GM12878 (cell line): ENCODE measurements around the gene SPARC. TPM values are rescaled to one million over a fixed set of nuclear protein-coding genes. Genes with fewer than 3 reads are reported as not detected.

Experiments
- ATAC-seq: fragments of 200-7000 bp; cut with Tn5 transposase; 3 replicates; pipeline ENCODE4 v1.9.1; 2020; ENCODE audit warnings: mild to moderate bottlenecking, moderate library complexity
- BruUV-seq: library from RNA; stranded (reverse); fragments of 400-500 nt; replicated peaks from 2 replicates; lab custom pipeline; 2021; lab: Mats Ljungman, UMichigan
- CTCF ChIA-PET: fragments of 300-600 bp; sonication (Branson Sonifier 250); formaldehyde crosslinking; extraction: SDS; loops from one replicate; lab custom pipeline; 2021; ENCODE audit warnings: inconsistent platforms; lab: Yijun Ruan, JAX
- POLR2A ChIA-PET: fragments of 350-600 bp; formaldehyde crosslinking; extraction: SDS; loops from one replicate; lab custom pipeline; 2021; ENCODE audit warnings: inconsistent platforms; lab: Charles Lee
- RAD21 ChIA-PET: fragments of 300-600 bp; sonication (Branson Sonifier 250); formaldehyde crosslinking; loops from one replicate; lab custom pipeline; 2023; ENCODE audit warnings: antibody characterized with exemption; ENCODE audit not compliant: unreplicated experiment; lab: Charles Lee
- SMC1A ChIA-PET: fragments of 300-600 bp; sonication (Branson Sonifier 250); formaldehyde crosslinking; loops from one replicate; lab custom pipeline; 2023; ENCODE audit not compliant: unreplicated experiment, uncharacterized antibody; lab: Charles Lee
- DNase-seq: peaks from one replicate; pipeline ENCODE4 v3.0.0-alpha.2; 2011; ENCODE audit warnings: low read depth, low spot score
- FAIRE-seq: peaks from 3 replicates; lab custom pipeline; 2011; peaks lifted over from hg19 to GRCh38; lab: Jason Lieb, UNC
- H2AFZ ChIP-seq: 2 replicates; pipeline ENCODE4 v1.6.0; 2011; ENCODE audit warnings: low read depth, low read length, control low read depth; ENCODE audit not compliant: control insufficient read depth
- H3K27ac ChIP-seq: 2 replicates; pipeline ENCODE4 v1.5.1; 2011; ENCODE audit warnings: control low read depth; ENCODE audit not compliant: control insufficient read depth, insufficient read depth
- H3K27me3 ChIP-seq, 2 experiments: replicated peaks in 1 of 2; 2 replicates each; pipeline versions ENCODE4 v1.6.0 to v1.6.1; 2011; ENCODE audit warnings: low read length in 1 of 2; ENCODE audit not compliant: control insufficient read depth in 2 of 2, insufficient read depth in 2 of 2
- H3K36me3 ChIP-seq, 2 experiments: 2 replicates each; pipeline ENCODE4 v1.5.1; 2011; ENCODE audit warnings: low read length in 1 of 2; ENCODE audit not compliant: control insufficient read depth in 2 of 2, insufficient read depth in 2 of 2
- H3K4me1 ChIP-seq: 2 replicates; pipeline ENCODE4 v1.6.1; 2011; ENCODE audit warnings: mild to moderate bottlenecking, low read length, moderate library complexity, mixed read lengths; ENCODE audit not compliant: control insufficient read depth, insufficient read depth
- H3K4me2 ChIP-seq: 2 replicates; pipeline ENCODE4 v1.6.0; 2011; ENCODE audit warnings: control low read depth; ENCODE audit not compliant: control insufficient read depth, insufficient read depth
- H3K4me3 ChIP-seq: fragments of 200-600 bp; sonication (generic); 2 replicates; pipeline ENCODE4 v1.5.1; 2016
- H3K79me2 ChIP-seq: 2 replicates; pipeline ENCODE4 v1.6.0; 2011; ENCODE audit warnings: low read length; ENCODE audit not compliant: control insufficient read depth, insufficient read depth
- H3K9ac ChIP-seq: 2 replicates; pipeline ENCODE4 v1.8.0; 2011; ENCODE audit warnings: low read length, control low read depth, mixed read lengths; ENCODE audit not compliant: control insufficient read depth, insufficient read depth
- H3K9me3 ChIP-seq: replicated peaks from 3 replicates; pipeline ENCODE4 v1.5.1; 2011; ENCODE audit warnings: mild to moderate bottlenecking, low read length; ENCODE audit not compliant: control insufficient read depth, insufficient read depth
- H4K20me1 ChIP-seq: 2 replicates; pipeline ENCODE4 v1.6.0; 2011; ENCODE audit not compliant: control insufficient read depth, insufficient read depth
- CEBPZ ChIP-seq: fragments of 150-350 bp; IDR thresholded peaks from 2 replicates; pipeline ENCODE4 v1.6.1; 2016; ENCODE audit warnings: low read depth, low read length
- ETV6 ChIP-seq, 2 experiments: fragments of 450-650 bp in 1 of 2; IDR thresholded peaks in 1 of 2; conservative IDR thresholded peaks in 1 of 2; 2 replicates each; pipeline ENCODE4 v1.6.1; 2014; ENCODE audit warnings: antibody characterized with exemption in 1 of 2, borderline replicate concordance in 1 of 2, low read depth in 1 of 2, mild to moderate bottlenecking in 1 of 2, moderate library complexity in 1 of 2
- MTA3 ChIP-seq: IDR thresholded peaks from 2 replicates; pipeline ENCODE4 v1.6.1; 2012; ENCODE audit warnings: low read length, inconsistent platforms, borderline replicate concordance
- MXI1 ChIP-seq: fragments of 150-350 bp; IDR thresholded peaks from 2 replicates; pipeline ENCODE4 v1.6.1; 2011; ENCODE audit warnings: low read depth, mild to moderate bottlenecking, inconsistent platforms, low read length, improper control_type of control experiment
- NFIC ChIP-seq: IDR thresholded peaks from 2 replicates; pipeline ENCODE4 v1.6.1; 2012; ENCODE audit warnings: low read depth, mild to moderate bottlenecking, inconsistent platforms, low read length, moderate library complexity
- RAD21 ChIP-seq: IDR thresholded peaks from 2 replicates; pipeline ENCODE4 v1.6.1; 2011; ENCODE audit warnings: mild to moderate bottlenecking, low read depth, low read length, moderate library complexity; ENCODE audit not compliant: insufficient read depth
- RELA ChIP-seq: fragments of 450-650 bp; IDR thresholded peaks from 2 replicates; pipeline ENCODE4 v1.8.0; 2014; ENCODE audit warnings: borderline replicate concordance; ENCODE audit not compliant: partially characterized antibody
- TARDBP ChIP-seq: IDR thresholded peaks from 2 replicates; pipeline ENCODE4 v1.6.1; 2016; ENCODE audit warnings: borderline replicate concordance
- ZNF384 ChIP-seq: IDR thresholded peaks from 2 replicates; pipeline ENCODE4 v1.6.1; 2012; ENCODE audit warnings: low read depth, mild to moderate bottlenecking, low read length, improper control_type of control experiment, borderline replicate concordance
- WGBS: methylation state at CpG from one replicate; pipeline ENCODE4 v1.1.6; 2016; ENCODE audit warnings: low lambda C conversion rate; ENCODE audit not compliant: insufficient replicate concordance, insufficient coverage; ENCODE audit errors: missing lambda C conversion rate; 5-methylcytosine and 5-hydroxymethylcytosine counted together
- in situ Hi-C: fragments of 300-500 bp; cut with MboI; formaldehyde crosslinking; loops from 9 replicates; pipeline ENCODE4 v1.14.3; 2018; ENCODE audit warnings: mixed read lengths
- intact Hi-C: fragments of 100-400 bp; cut with micrococcal nuclease; formaldehyde crosslinking; loops from one replicate; pipeline ENCODE4 v1.14.2; 2022; ENCODE audit not compliant: unreplicated experiment
- polyA plus RNA-seq, 11 experiments: library from polyadenylated mRNA; depleted of rRNA in 4 of 11; unstranded in 6 of 11; stranded (reverse) in 5 of 11; fragments of >200 nt; fragmentation: Nextera tagmentation in 4 of 11; fragmentation: Illumina TruSeq in 1 of 11; extraction: Ambion mirVana in 4 of 11; extraction: Trizol in 1 of 11; gene quantifications; 1 replicate in 1 of 11; 2 replicates in 10 of 11; pipeline versions ENCODE4 v1.2.1 to v1.2.3, GENCODE V29; 2011 to 2016; ENCODE audit warnings: inconsistent platforms in 2 of 11, missing spikeins in 2 of 11, low read depth in 1 of 11
- total RNA-seq, 4 experiments: library from RNA; depleted of rRNA in 3 of 4; stranded (reverse); fragments of >200 nt in 3 of 4; fragmentation: Illumina TruSeq in 1 of 4; extraction: Trizol in 1 of 4; gene quantifications; 2 replicates each; pipeline versions ENCODE4 v1.2.1 to v1.2.3, GENCODE V29; 2013 to 2021
- TF ChIP-seq, protein P1 (sequence below): fragments of 450-650 bp; IDR thresholded peaks from 2 replicates; pipeline ENCODE4 v1.6.1; 2014; ENCODE audit warnings: mild to moderate bottlenecking
- TF ChIP-seq, protein P2 (sequence below): fragments of 450-650 bp; conservative IDR thresholded peaks from 2 replicates; pipeline ENCODE4 v1.6.1; 2017; ENCODE audit warnings: mild to moderate bottlenecking, moderate library complexity
- TF ChIP-seq, protein P3 (sequence below): fragments of 450-650 bp; IDR thresholded peaks from 2 replicates; pipeline ENCODE4 v1.6.1; 2016; ENCODE audit warnings: mild to moderate bottlenecking, moderate library complexity, borderline replicate concordance

Gene SPARC
- total and polyA plus RNA-seq, 10 of the 15 experiments (the other 5 are each of a cell fraction or from before 2014, with no cell fraction given), result 29.6 to 154 (median 57.0) TPM

DNA sequence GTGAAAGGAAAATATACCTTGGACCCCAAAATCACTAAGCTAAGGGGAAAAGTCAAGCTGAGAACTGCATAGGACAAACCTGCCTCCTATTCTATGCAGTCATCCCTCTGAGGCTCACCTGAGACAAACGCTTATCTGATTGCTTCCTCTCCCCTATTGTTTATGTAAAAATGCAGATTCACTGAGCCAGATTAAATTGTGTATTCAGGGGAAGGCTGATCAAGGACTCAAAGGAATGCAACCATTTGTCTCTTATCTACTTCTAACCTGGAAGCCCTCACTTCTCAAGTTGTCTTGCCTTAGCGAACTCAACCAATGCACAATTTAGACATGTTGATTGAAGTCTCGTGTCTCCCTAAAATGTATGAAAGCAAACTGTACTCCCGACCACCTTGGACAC lies 13.3 kb downstream of the SPARC start:
- FAIRE-seq, result no peak
- BruUV-seq, result no TSS peak
- ATAC-seq, result no peak
- ChIA-PET RAD21 (no interaction called here), POLR2A (interaction anchor here (2.1 kb wide), 1 partner anchor 12 kb away, joined by 7 read pairs; no protein-coding TSS in a partner anchor), CTCF (interaction anchor here (1.1 to 1.8 kb wide), 2 partner anchors 9 to 11 kb away, joined by 3 to 5 read pairs; no protein-coding TSS in a partner anchor), SMC1A (interaction anchor here (1.0 to 2.2 kb wide), 4 partner anchors 9 to 79 kb away, joined by 3 to 4 read pairs (median 3); no protein-coding TSS in a partner anchor)
- DNase-seq, result no peak
- Histone ChIP-seq H3K9me3 (no peaks in the 10 kb centered on the region), H3K4me1 (peaks cover 27% of the 10 kb centered on the region), H2AFZ (no peak overlapping the region), H3K4me2 (no peak overlapping the region), H3K4me3 (no peak overlapping the region), H3K36me3 (peaks cover 2 to 13% of the 10 kb centered on the region in 2 experiments), H3K9ac (no peak overlapping the region), H4K20me1 (no peaks in the 10 kb centered on the region), H3K79me2 (peaks cover 2% of the 10 kb centered on the region), H3K27me3 (no peaks in the 10 kb centered on the region), H3K27ac (no peak overlapping the region)
- in situ Hi-C loops (no loop called here), intact Hi-C loops (no loop called here)
- WGBS, result 93% methylated on average over 4 of the region's 4 CpGs
- TF ChIP-seq MTA3 (no peak), RELA (no peak), NFIC (no peak), ZNF384 (no peak), MXI1 (no peak), RAD21 (no peak), CEBPZ (no peak), TARDBP (no peak), ETV6 (conservative IDR thresholded peaks at IDR 0.05 in 1 of 2, IDR thresholded peaks at IDR 0.05 in 1 of 2; ENCODE audit: borderline replicate concordance in 1 of 2, low read depth in 1 of 2) (no peak)
- TF ChIP-seq, protein P1, sequence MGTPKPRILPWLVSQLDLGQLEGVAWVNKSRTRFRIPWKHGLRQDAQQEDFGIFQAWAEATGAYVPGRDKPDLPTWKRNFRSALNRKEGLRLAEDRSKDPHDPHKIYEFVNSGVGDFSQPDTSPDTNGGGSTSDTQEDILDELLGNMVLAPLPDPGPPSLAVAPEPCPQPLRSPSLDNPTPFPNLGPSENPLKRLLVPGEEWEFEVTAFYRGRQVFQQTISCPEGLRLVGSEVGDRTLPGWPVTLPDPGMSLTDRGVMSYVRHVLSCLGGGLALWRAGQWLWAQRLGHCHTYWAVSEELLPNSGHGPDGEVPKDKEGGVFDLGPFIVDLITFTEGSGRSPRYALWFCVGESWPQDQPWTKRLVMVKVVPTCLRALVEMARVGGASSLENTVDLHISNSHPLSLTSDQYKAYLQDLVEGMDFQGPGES, result no peak
- TF ChIP-seq, protein P2, sequence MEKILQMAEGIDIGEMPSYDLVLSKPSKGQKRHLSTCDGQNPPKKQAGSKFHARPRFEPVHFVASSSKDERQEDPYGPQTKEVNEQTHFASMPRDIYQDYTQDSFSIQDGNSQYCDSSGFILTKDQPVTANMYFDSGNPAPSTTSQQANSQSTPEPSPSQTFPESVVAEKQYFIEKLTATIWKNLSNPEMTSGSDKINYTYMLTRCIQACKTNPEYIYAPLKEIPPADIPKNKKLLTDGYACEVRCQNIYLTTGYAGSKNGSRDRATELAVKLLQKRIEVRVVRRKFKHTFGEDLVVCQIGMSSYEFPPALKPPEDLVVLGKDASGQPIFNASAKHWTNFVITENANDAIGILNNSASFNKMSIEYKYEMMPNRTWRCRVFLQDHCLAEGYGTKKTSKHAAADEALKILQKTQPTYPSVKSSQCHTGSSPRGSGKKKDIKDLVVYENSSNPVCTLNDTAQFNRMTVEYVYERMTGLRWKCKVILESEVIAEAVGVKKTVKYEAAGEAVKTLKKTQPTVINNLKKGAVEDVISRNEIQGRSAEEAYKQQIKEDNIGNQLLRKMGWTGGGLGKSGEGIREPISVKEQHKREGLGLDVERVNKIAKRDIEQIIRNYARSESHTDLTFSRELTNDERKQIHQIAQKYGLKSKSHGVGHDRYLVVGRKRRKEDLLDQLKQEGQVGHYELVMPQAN, result no peak
- TF ChIP-seq, protein P3, sequence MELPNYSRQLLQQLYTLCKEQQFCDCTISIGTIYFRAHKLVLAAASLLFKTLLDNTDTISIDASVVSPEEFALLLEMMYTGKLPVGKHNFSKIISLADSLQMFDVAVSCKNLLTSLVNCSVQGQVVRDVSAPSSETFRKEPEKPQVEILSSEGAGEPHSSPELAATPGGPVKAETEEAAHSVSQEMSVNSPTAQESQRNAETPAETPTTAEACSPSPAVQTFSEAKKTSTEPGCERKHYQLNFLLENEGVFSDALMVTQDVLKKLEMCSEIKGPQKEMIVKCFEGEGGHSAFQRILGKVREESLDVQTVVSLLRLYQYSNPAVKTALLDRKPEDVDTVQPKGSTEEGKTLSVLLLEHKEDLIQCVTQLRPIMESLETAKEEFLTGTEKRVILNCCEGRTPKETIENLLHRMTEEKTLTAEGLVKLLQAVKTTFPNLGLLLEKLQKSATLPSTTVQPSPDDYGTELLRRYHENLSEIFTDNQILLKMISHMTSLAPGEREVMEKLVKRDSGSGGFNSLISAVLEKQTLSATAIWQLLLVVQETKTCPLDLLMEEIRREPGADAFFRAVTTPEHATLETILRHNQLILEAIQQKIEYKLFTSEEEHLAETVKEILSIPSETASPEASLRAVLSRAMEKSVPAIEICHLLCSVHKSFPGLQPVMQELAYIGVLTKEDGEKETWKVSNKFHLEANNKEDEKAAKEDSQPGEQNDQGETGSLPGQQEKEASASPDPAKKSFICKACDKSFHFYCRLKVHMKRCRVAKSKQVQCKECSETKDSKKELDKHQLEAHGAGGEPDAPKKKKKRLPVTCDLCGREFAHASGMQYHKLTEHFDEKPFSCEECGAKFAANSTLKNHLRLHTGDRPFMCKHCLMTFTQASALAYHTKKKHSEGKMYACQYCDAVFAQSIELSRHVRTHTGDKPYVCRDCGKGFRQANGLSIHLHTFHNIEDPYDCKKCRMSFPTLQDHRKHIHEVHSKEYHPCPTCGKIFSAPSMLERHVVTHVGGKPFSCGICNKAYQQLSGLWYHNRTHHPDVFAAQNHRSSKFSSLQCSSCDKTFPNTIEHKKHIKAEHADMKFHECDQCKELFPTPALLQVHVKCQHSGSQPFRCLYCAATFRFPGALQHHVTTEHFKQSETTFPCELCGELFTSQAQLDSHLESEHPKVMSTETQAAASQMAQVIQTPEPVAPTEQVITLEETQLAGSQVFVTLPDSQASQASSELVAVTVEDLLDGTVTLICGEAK, result no peak
